Measurements from ENCODE around the gene HAS3. TPM values are rescaled to one million over a fixed set of nuclear protein-coding genes. Genes with fewer than 3 reads are reported as not detected.

The HAS3 gene
- total RNA-seq, 2 donors from 2014 or later = 0.36 to 0.98 TPM

DNA sequence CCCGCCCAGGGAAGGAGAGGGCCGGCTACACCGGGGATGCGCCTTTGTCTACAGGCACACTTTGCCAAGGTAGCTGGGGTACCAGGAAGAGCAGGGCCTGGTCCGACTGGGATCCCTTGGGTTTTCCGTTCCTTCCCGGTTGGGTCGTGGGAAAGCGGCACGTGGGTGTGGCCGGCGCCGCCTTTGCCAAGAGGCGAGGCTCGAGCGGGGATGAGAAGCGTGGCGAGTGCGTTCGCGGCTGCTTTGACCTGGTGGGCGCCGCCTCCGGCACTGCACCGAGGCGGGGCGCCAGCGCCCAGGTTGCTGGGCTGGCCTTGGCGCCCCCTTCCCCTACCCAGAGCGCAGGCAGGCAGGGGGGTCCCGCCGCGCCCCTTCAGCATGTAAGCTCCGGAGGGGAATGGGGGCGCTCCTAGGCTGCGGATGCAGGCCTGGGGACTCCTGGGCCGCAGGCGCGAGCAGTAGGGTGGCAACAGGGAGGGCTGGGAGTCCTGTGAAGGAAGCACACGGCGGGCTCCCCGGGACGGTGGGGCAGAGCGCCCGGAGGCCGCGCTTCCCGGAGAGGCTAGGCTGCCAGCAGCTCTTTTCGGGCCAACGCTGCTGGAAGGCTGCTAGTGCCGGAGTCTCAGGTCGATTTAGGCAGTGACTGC is 2.0 kb downstream of the HAS3 start:
- H3K36me3 Mint-ChIP-seq = no peaks in the 10 kb centered on the region
- H3K9me3 Mint-ChIP-seq = no peaks in the 10 kb centered on the region
- no peak for DNase-seq (ENCODE audit: low spot score)
- H3K4me3 Mint-ChIP-seq = peak overlapping the region; percentile 41
- peaks cover 6 to 16% of the 10 kb centered on the region in 2 donors for H3K4me1 Mint-ChIP-seq (ENCODE audit: low read depth in 2 of 2)
- H3K27me3 Mint-ChIP-seq = peaks cover 22 to 30% of the 10 kb centered on the region in 2 donors
- no peak overlapping the region for H3K27ac Mint-ChIP-seq
- ATAC-seq = no peak

DNA sequence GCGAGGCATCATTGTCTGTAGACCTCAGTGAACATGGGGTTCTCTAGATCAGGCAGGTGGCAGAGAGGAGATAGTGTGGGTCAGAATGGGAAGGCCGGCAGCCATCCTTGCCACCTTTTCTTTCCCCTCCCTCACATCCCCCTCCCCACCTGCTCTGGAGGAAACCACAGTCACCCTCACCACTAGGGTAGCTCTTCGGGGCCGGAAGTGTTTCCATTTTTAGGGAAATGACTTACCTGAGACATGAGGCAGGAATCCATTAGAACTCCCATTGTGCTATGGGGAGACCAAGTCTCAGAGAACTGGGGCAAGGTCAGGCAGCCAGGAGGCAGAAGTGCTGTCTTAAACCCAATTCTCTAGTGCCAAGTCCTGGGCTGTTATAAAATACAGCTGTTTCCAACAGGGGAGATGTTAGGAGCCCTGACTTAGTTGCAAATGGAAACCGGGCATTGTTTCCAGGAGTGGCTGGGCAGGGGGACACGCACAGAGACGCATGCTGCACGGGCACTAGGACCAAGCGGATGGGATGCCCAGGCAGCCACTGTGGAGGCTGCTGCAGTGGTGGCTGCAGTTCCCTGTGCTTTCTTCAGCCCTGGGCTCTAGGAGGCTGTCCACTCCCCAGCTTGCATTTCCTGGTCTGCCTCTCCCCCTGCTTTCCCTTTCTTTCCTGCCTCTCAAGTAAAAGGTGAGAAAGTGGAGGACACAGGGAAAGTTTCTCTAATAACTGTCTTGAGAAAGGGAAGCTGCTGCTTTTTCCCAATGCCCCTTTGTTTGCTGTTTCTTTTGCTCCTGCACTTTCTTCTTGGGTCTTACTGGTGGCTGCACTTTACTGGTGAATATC is 2.8 kb downstream of the HAS3 start:
- DNase-seq (ENCODE audit: low spot score) (no peak), ATAC-seq (no peak)
- Mint-ChIP-seq H3K36me3 (no peaks in the 10 kb centered on the region), H3K9me3 (no peaks in the 10 kb centered on the region), H3K4me1 (ENCODE audit: low read depth in 2 of 2) (peaks cover 6 to 19% of the 10 kb centered on the region in 2 donors), H3K27me3 (peaks cover 16 to 27% of the 10 kb centered on the region in 2 donors), H3K27ac (no peak overlapping the region), H3K4me3 (no peak overlapping the region)

DNA sequence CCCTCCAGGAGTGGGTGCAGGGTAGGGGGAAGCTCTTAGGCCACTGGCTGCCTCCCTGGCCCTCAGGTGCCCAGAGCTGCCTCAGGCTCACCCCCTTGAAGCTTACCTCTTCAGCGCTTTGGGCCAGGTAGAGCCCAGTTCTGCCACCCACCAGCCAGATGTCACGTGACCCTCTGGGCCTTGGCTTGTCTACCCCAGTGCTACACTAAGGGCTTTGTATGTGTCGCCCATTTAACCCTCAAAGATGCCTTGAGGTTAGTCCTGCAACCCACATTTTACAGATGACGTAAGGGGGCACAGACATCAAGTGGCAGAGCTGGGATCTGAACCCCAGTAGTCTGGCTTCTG is 3.4 kb downstream of the HAS3 start:
- peaks cover 6 to 19% of the 10 kb centered on the region in 2 donors for H3K4me1 Mint-ChIP-seq (ENCODE audit: low read depth in 2 of 2)
- no peak for DNase-seq (ENCODE audit: low spot score)
- H3K4me3 Mint-ChIP-seq = no peak overlapping the region
- no peaks in the 10 kb centered on the region for H3K36me3 Mint-ChIP-seq
- no peak overlapping the region for H3K27ac Mint-ChIP-seq
- H3K9me3 Mint-ChIP-seq = no peaks in the 10 kb centered on the region
- no peak for ATAC-seq
- H3K27me3 Mint-ChIP-seq = peaks cover 15 to 24% of the 10 kb centered on the region in 2 donors

DNA sequence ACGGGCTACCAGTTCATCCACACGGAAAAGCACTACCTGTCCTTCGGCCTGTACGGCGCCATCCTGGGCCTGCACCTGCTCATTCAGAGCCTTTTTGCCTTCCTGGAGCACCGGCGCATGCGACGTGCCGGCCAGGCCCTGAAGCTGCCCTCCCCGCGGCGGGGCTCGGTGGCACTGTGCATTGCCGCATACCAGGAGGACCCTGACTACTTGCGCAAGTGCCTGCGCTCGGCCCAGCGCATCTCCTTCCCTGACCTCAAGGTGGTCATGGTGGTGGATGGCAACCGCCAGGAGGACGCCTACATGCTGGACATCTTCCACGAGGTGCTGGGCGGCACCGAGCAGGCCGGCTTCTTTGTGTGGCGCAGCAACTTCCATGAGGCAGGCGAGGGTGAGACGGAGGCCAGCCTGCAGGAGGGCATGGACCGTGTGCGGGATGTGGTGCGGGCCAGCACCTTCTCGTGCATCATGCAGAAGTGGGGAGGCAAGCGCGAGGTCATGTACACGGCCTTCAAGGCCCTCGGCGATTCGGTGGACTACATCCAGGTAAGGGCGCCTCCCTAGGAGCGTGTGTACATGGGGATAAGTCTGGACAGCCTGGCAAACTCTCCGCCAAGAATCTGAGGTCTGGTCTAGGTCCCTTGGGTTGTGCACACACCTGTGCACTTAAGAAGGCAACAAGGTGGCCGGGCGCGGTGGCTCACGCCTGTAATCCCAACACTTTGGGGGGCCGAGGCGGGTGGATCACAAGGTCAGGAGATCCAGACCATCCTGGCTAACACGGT is 4.2 kb downstream of the HAS3 start:
- peaks cover 6 to 17% of the 10 kb centered on the region in 2 donors for H3K4me1 Mint-ChIP-seq (ENCODE audit: low read depth in 2 of 2)
- ATAC-seq (no peak), DNase-seq (ENCODE audit: low spot score) (no peak)
- no peak overlapping the region for H3K27ac Mint-ChIP-seq
- no peaks in the 10 kb centered on the region for H3K9me3 Mint-ChIP-seq
- H3K36me3 Mint-ChIP-seq = no peaks in the 10 kb centered on the region
- no peak overlapping the region for H3K4me3 Mint-ChIP-seq
- H3K27me3 Mint-ChIP-seq = peaks cover 11 to 22% of the 10 kb centered on the region in 2 donors

DNA sequence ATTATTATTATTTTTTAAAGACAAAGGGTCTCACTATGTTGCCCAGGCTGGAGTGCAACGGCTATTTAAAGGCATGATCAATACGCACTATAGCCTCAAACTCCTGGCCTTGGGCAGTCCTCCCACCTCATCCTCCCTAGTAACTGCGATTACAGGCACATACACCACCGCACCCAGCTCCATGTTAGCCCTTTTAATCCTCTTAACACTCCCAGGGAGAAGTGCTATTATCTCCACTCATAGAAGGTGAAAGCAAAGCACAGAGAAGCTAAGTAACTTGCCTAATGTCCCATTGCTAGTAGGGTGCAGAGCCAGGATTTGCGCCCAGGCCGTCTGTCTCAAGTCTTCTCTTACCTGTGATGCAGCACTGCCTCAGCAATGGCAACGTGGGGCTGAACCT is 5.0 kb downstream of the HAS3 start:
- H3K27me3 Mint-ChIP-seq = peaks cover 4 to 18% of the 10 kb centered on the region in 2 donors
- peaks cover 4 to 13% of the 10 kb centered on the region in 2 donors for H3K4me1 Mint-ChIP-seq (ENCODE audit: low read depth in 2 of 2)
- no peak for ATAC-seq
- H3K36me3 Mint-ChIP-seq = no peaks in the 10 kb centered on the region
- no peak overlapping the region for H3K27ac Mint-ChIP-seq
- DNase-seq (ENCODE audit: low spot score) = no peak
- no peak overlapping the region for H3K4me3 Mint-ChIP-seq
- no peaks in the 10 kb centered on the region for H3K9me3 Mint-ChIP-seq

DNA sequence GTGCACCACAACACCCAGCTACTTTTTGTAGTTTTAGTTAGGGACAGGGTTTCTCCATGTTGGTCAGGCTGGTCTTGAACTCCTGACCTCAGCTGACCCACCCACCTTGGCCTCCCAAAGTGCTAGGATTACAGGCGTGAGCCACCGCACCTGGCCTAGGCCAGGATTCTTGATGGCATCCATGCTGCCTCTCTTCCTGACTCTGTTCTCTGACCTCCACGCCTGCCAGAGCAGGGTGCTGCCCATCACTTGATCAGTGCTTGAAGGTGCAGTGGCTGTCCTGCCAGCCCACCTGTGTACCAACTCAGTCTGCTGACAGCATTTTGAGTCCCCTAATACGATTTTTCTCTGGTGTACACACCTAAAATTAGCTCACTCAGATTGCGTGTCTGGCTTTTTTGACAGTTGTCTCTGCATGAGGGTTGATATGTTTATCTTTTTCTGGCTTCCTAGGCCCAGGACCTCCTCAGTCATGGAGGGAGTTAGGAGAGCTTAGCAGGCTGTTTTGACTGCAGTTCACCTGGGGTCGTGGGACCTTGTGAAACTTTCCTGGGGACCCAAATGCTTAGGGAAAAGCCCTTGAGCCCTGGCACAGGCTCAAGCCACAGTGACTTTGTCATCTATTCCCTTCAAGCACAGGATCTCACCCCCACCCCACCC is 5.9 kb downstream of the HAS3 start:
- DNase-seq (ENCODE audit: low spot score) (no peak), ATAC-seq (no peak)
- H3K4me1 Mint-ChIP-seq (ENCODE audit: low read depth in 2 of 2) = peaks cover 0 to 8% of the 10 kb centered on the region in 2 donors
- H3K4me3 Mint-ChIP-seq = no peak overlapping the region
- no peak overlapping the region for H3K27ac Mint-ChIP-seq
- peaks cover 0 to 14% of the 10 kb centered on the region in 2 donors for H3K27me3 Mint-ChIP-seq
- no peaks in the 10 kb centered on the region for H3K36me3 Mint-ChIP-seq
- no peaks in the 10 kb centered on the region for H3K9me3 Mint-ChIP-seq

DNA sequence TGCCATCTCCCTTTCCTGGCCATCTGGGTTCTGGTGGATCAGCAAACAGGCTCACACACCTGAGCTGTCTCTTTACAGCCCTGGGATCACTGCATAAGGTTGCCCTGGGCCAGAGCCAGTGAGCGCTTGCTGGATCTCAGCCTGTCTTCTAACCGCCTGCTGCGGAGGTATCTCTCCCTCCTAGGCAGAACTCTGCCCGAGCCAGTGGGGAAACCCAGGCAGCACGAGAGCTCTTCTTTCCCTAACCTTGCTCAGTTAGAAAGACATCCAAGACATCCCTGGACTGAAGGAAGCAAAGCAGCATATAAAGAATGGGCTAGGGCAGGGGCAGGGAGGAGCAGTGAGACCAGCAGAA is 6.4 kb downstream of the HAS3 start:
- no peak for DNase-seq (ENCODE audit: low spot score)
- H3K9me3 Mint-ChIP-seq = no peaks in the 10 kb centered on the region
- H3K27ac Mint-ChIP-seq = no peak overlapping the region
- no peak for ATAC-seq
- H3K36me3 Mint-ChIP-seq = no peaks in the 10 kb centered on the region
- H3K27me3 Mint-ChIP-seq = peaks cover 0 to 12% of the 10 kb centered on the region in 2 donors
- H3K4me3 Mint-ChIP-seq = no peak overlapping the region
- H3K4me1 Mint-ChIP-seq (ENCODE audit: low read depth in 2 of 2) = peaks cover 0 to 7% of the 10 kb centered on the region in 2 donors

DNA sequence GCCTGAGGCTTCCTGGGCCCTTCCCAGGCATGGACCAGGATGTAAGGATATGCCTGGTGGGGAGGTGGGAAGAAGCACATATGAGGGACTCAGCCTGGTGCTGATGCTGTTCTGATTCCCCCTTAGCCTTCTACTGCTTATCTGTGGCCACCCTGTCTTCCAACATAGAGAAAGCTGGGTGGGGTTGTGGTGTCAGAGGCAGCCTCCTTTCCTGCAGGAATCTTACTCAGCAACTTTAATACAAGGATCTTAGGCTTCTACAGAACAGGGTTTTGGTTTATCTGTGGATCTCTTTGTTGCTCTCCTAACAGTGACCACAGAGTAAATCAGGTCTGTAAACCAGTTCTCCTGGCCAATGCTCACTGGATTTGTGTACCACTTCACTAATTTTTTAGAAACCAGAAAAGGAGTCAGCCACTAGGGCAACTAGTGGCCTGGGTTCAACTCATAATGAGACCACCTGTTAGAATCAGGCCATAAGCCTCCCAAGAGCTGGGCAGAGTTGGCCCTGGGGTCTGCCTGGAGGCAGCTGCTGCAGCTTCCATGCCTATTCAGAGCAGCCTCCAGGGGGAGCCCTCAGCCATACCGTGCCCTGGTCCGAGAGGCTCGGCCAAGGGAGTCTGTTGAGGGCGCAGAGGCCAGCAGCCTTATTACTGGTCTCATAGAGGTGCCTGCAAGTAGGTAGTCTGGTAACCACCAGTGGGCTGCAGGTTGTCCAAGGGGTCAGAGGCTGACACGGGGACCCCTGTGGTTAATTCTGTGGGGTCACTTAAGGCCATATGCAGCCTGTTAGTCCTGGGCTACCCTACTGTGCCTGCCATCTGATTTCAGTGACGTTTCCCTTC is 7.1 kb downstream of the HAS3 start:
- ATAC-seq = peak; percentile 72 to 76
- DNase-seq (ENCODE audit: low spot score) = peak; percentile 68
- no peak overlapping the region for H3K27ac Mint-ChIP-seq
- H3K27me3 Mint-ChIP-seq = peaks cover 0 to 8% of the 10 kb centered on the region in 2 donors
- no peaks in the 10 kb centered on the region for H3K36me3 Mint-ChIP-seq
- no peaks in the 10 kb centered on the region for H3K9me3 Mint-ChIP-seq
- H3K4me1 Mint-ChIP-seq (ENCODE audit: low read depth in 2 of 2) = peaks cover 0 to 3% of the 10 kb centered on the region in 2 donors
- no peak overlapping the region for H3K4me3 Mint-ChIP-seq

DNA sequence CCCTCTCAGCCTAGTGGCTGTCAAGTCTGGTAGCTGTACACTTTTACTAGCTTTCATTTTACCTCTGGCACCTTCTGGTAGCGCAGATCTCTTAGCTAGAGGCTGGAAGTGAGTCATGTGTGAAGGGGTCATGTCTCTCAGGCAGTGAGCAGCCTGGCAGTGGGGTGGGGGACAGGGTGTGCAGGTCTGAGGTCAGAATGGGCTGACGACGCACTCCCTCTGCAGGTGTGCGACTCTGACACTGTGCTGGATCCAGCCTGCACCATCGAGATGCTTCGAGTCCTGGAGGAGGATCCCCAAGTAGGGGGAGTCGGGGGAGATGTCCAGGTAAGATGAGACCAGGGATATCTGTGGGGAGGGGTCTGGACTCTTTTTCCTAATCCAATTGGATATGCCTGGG is 7.8 kb downstream of the HAS3 start:
- Mint-ChIP-seq H3K36me3 (no peaks in the 10 kb centered on the region), H3K27ac (no peak overlapping the region), H3K4me3 (no peak overlapping the region), H3K9me3 (no peaks in the 10 kb centered on the region), H3K4me1 (ENCODE audit: low read depth in 2 of 2) (peaks cover 0 to 3% of the 10 kb centered on the region in 2 donors), H3K27me3 (peaks cover 0 to 4% of the 10 kb centered on the region in 2 donors)
- no peak for ATAC-seq
- DNase-seq (ENCODE audit: low spot score) = no peak

DNA sequence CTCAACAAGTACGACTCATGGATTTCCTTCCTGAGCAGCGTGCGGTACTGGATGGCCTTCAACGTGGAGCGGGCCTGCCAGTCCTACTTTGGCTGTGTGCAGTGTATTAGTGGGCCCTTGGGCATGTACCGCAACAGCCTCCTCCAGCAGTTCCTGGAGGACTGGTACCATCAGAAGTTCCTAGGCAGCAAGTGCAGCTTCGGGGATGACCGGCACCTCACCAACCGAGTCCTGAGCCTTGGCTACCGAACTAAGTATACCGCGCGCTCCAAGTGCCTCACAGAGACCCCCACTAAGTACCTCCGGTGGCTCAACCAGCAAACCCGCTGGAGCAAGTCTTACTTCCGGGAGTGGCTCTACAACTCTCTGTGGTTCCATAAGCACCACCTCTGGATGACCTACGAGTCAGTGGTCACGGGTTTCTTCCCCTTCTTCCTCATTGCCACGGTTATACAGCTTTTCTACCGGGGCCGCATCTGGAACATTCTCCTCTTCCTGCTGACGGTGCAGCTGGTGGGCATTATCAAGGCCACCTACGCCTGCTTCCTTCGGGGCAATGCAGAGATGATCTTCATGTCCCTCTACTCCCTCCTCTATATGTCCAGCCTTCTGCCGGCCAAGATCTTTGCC is 9.0 kb downstream of the HAS3 start:
- Mint-ChIP-seq H3K36me3 (no peaks in the 10 kb centered on the region), H3K4me3 (no peak overlapping the region), H3K9me3 (no peaks in the 10 kb centered on the region), H3K27ac (no peak overlapping the region), H3K27me3 (no peaks in the 10 kb centered on the region), H3K4me1 (ENCODE audit: low read depth in 2 of 2) (peaks cover 0 to 3% of the 10 kb centered on the region in 2 donors)
- ATAC-seq (no peak), DNase-seq (ENCODE audit: low spot score) (no peak)

DNA sequence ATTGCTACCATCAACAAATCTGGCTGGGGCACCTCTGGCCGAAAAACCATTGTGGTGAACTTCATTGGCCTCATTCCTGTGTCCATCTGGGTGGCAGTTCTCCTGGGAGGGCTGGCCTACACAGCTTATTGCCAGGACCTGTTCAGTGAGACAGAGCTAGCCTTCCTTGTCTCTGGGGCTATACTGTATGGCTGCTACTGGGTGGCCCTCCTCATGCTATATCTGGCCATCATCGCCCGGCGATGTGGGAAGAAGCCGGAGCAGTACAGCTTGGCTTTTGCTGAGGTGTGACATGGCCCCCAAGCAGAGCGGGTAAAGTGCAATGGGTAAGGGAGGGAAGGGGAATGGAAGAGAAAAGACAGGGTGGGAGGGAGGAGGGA is 9.5 kb downstream of the HAS3 start:
- DNase-seq (ENCODE audit: low spot score) = no peak
- no peak overlapping the region for H3K27ac Mint-ChIP-seq
- H3K27me3 Mint-ChIP-seq = no peaks in the 10 kb centered on the region
- H3K36me3 Mint-ChIP-seq = no peaks in the 10 kb centered on the region
- H3K4me1 Mint-ChIP-seq (ENCODE audit: low read depth in 2 of 2) = peaks cover 0 to 3% of the 10 kb centered on the region in 2 donors
- no peak for ATAC-seq
- H3K4me3 Mint-ChIP-seq = no peak overlapping the region
- no peaks in the 10 kb centered on the region for H3K9me3 Mint-ChIP-seq

DNA sequence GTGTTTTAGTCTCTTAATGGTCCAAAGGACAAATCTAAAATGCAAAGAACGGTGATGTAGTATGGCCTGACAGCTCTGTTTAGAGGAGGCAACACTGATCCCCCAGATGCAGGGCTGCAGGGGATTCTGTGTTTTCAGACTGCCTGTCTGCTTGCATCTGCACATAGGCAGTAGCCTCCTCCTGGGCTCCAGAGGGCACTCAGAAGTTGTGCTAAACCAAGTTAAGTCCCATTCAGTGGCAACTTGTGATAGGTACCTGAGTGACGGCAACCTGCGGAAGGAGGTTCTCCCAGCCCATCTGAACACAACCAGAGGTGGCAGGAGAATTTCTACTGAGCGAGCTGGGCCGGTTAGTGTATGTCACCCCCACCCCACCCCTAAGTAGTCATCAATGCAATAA is 9.9 kb downstream of the HAS3 start:
- Mint-ChIP-seq H3K4me3 (no peak overlapping the region), H3K27me3 (no peaks in the 10 kb centered on the region), H3K4me1 (ENCODE audit: low read depth in 2 of 2) (peaks cover 0 to 3% of the 10 kb centered on the region in 2 donors), H3K36me3 (no peaks in the 10 kb centered on the region), H3K27ac (no peak overlapping the region), H3K9me3 (no peaks in the 10 kb centered on the region)
- ATAC-seq = no peak
- DNase-seq (ENCODE audit: low spot score) = no peak
